Activated naive CD4-positive, alpha-beta T cell treated with anti-CD3 and anti-CD28 coated beads, Interleukin-2, amount 50 U/mL, for 72 hours (primary cell): ENCODE data around the gene EHHADH. TPM values are rescaled to one million over a fixed set of nuclear protein-coding genes. Genes with fewer than 3 reads are reported as not detected.
"Not testable (repeated sequence)": the region's sequence is repeated elsewhere in the genome, so short reads cannot be mapped to it uniquely, and the experiment has no call there.

Experiments used
- ATAC-seq, 2 donors: fragments of 150-1000 bp; cut with Tn5 transposase; 2 replicates each; pipeline ENCODE4 v1.10.0; 2021; ENCODE audit warnings: mild to moderate bottlenecking in 2 of 2, moderate library complexity in 2 of 2
- DNase-seq, 2 donors: peaks; one replicate each; pipeline ENCODE4 v3.0.0; 2021 to 2022; ENCODE audit warnings: low spot score in 2 of 2
- H3K27ac Mint-ChIP-seq, 2 donors: one replicate each; pipeline ENCODE4 v1.8.0; 2022; ENCODE audit warnings: mild to moderate bottlenecking in 2 of 2, mixed read lengths in 2 of 2
- H3K36me3 Mint-ChIP-seq, 2 donors: one replicate each; pipeline ENCODE4 v1.8.0; 2022; ENCODE audit warnings: mixed read lengths in 2 of 2
- H3K9me3 Mint-ChIP-seq, 2 donors: one replicate each; pipeline ENCODE4 v1.8.0; 2022; ENCODE audit warnings: mixed read lengths in 2 of 2
- total RNA-seq, 2 donors: library from RNA; stranded (reverse); gene quantifications; one replicate each; pipeline ENCODE4 v1.2.3, GENCODE V29; 2022

Gene EHHADH
- total RNA-seq: 1 to 10 TPM; 2.3 to 4.2 TPM

DNA sequence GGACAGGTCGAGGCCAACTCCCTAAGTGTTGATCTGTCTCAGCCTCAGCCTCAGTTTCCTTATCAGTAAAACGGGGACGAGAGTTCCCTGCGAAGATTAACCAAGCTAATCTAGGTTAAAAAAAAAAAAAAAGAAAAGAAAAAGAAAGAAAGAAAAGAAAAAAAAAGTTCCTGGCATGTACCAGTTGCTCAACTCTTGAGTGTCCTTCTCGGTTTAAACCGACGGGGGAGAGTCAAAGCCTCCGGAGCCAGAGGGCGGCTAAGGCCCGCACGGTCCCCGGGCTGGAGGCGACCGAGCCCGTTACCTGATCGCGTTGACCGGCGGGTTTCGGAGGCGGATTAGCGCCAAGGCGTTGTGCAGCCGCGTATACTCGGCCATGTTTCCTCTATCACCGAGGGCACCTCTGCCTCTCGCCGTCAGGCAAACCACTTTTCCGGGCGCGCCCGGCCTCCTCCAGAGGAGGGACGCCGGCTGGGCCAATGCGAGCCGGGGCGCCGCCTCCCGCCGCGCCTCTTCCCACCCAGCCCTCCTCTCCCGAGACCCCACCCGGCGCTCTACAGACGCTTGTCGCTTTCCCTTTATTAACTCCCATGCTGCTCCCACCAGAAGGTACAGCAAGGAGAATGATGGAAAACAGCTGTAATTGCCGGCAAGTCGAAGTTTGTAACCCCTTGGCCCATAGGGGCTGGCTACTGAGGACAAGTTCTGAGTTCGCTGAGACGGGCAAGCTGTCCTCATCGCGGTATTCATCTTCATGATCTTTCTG is at the start of gene EHHADH:
Gene EHHADH (minus strand): TSS at position 405 of the 766 bp plus-strand sequence. CDS start 27 bp downstream, at position 378.
- DNase-seq: peak; percentile 57 to 59
- Mint-ChIP-seq H3K9me3 (peaks cover 7% of the 10 kb centered on the region in 2 donors), H3K27ac (no peak within 1 kb of the TSS), H3K36me3 (peaks cover 10 to 19% of the 10 kb centered on the region in 2 donors)
- ATAC-seq: peak; percentile 96 to 97

DNA sequence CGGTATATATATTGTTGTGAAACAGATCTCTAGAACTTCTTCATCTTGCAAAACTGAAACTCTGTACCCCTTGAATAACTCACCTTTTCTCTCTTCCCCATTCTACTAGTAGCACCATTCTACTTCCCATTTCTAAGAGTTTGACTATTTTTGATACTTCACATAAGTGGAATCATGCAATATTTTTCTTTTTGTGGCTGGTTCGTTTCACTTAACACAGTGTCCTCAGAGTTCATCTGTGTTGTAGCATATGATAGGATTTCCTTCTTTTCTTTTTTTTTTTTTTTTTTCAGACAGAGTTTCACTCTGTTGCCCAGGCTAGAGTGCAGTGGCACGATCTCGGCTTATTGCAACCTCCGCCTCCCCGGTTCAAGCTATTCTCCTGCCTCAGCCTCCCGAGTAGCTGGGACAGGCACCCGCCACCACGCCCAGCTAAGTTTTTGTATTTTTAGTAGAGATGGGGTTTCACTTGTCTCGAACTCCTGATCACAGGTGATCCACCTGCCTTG is 46.1 kb upstream of the EHHADH start:
- peak in 1 of 2 donors; percentile 47 for ATAC-seq
- H3K9me3 Mint-ChIP-seq, H3K27ac Mint-ChIP-seq, H3K36me3 Mint-ChIP-seq, DNase-seq: not testable (repeated sequence)

DNA sequence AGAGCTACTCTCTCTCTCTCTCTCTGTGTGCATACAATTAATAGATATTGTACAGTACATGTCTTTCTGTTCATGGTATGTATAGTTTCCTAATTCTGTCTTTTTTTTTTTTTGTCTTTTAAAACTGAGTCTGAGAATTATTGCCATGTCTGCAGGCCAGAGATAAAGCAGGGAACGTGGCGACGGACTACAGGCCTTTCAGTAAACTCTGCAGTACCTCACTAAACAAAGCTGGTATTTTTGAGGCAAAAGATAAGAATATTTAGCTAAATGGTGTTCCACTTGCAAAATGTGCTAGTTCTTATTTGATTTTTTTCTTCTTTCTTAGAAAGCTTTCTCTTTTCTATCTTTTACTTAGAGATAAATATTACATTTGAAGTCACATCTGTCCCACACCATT is 44.0 kb upstream of the EHHADH start:
- no peak overlapping the region for H3K27ac Mint-ChIP-seq
- no peaks in the 10 kb centered on the region for H3K9me3 Mint-ChIP-seq
- H3K36me3 Mint-ChIP-seq: no peaks in the 10 kb centered on the region
- ATAC-seq: no peak
- no peak for DNase-seq

DNA sequence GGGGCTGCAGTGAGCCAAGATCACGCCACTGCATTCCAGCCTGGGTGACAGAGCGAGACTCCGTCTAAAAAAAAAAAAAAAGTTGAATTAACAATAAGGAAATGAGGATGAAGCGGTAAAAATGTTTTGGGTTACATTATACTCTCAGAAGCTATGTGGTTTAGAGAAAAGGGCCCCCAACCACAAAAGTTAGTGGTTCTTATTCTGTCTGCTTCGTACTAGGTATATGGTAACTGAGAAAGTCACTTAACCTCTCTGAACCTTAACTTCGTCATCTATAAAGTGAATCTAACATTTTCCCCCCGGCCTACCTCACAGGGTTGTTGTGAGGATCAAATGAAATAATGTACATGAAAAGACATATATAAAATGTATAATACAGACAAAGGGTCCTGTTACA is 38.4 kb upstream of the EHHADH start:
- DNase-seq (no peak), ATAC-seq (peak in 1 of 2 donors; percentile 63)
- Mint-ChIP-seq H3K27ac (no peak overlapping the region), H3K36me3 (peaks cover 0 to 6% of the 10 kb centered on the region in 2 donors), H3K9me3 (no peaks in the 10 kb centered on the region)

DNA sequence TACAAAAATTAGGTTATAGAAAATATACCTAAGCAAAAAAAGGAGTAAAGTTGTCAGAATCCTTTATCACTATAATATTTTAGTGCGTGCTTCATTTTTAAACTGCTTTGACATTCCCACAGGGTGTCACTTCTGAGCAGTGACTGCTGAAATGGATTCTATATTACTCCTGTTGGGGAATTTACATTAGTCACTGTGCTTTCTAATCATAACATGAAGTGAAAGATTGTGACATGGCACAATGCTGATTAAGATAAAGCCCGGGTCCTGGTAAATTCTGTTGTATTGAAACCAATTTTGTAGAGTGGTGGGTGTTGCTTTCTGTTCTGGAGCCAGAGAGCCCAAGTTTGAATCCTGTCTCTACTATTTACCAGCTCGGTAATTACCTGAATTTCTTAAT is 36.4 kb upstream of the EHHADH start:
- H3K27ac Mint-ChIP-seq: no peak overlapping the region
- no peaks in the 10 kb centered on the region for H3K9me3 Mint-ChIP-seq
- peak; percentile 62 to 96 for ATAC-seq
- peak in 1 of 2 donors; percentile 6 for DNase-seq
- H3K36me3 Mint-ChIP-seq: peaks cover 0 to 6% of the 10 kb centered on the region in 2 donors

DNA sequence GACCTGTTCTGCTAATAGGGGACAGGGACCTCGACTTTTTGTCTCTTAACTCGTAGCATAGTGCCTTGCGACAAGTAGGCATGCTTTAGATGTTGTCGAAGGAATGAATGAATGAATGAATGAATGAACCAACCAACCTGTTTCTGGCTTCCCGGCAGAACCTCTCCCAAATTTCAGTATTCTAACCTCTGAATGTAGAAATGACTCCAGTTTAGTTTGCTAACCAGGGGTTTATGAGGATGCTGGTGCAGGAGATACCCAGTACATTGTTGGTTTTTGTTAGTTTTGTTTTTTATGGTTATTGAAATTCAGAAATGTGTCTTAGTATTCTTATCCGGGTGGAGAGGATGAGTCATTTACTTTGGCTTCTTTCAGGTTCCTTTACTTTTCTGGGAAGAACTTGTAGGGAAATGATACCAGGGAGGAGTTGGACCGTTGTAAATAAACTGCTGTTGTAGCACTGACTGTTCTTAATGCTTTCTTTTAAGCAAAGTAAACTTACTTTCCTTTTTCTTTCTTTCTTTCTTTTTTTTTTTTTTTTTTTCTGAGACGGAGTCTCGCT is 29.6 kb upstream of the EHHADH start:
- DNase-seq (no peak), ATAC-seq (no peak)
- H3K27ac Mint-ChIP-seq: peak overlapping the region; percentile 87 to 91
- peaks cover 12 to 22% of the 10 kb centered on the region in 2 donors for H3K36me3 Mint-ChIP-seq
- peaks cover 0 to 12% of the 10 kb centered on the region in 2 donors for H3K9me3 Mint-ChIP-seq

DNA sequence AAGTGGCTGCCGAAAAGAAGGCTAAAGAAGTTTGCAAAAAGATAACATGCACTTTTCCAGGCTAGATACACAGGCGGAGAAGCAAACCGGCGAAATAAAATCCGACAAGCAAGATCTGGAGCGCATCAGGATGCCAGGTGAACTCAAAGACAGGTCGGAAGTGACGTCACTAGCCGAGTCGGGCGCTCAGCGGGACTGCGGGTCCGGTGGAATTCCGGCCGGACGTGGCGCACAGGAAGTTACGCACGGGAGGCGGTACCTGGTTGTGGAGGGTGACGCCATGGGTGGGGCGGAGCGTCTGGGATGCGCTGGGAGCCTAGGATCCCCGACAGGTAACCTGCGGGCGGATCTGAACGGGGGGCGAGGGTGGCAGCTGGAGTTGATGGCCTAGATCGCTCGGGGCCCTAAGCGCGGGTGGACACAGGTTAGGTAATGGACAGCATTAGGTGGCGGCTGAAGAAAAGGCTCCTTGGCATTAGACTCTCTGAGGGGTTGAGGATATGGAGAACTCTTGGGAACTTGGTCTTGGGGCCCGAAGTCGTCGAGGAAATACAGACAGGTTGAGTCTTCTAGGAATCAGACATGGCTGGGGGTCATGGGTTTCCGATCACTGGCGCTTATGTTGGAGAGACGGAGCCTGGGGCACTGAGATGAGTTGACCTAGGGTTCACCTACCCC is 29.0 kb upstream of the EHHADH start:
- Mint-ChIP-seq H3K9me3 (peaks cover 0 to 12% of the 10 kb centered on the region in 2 donors), H3K36me3 (peaks cover 12 to 22% of the 10 kb centered on the region in 2 donors), H3K27ac (peak overlapping the region; percentile 87 to 91)
- DNase-seq (peak; percentile 89 to 94), ATAC-seq (peak; percentile 100)

DNA sequence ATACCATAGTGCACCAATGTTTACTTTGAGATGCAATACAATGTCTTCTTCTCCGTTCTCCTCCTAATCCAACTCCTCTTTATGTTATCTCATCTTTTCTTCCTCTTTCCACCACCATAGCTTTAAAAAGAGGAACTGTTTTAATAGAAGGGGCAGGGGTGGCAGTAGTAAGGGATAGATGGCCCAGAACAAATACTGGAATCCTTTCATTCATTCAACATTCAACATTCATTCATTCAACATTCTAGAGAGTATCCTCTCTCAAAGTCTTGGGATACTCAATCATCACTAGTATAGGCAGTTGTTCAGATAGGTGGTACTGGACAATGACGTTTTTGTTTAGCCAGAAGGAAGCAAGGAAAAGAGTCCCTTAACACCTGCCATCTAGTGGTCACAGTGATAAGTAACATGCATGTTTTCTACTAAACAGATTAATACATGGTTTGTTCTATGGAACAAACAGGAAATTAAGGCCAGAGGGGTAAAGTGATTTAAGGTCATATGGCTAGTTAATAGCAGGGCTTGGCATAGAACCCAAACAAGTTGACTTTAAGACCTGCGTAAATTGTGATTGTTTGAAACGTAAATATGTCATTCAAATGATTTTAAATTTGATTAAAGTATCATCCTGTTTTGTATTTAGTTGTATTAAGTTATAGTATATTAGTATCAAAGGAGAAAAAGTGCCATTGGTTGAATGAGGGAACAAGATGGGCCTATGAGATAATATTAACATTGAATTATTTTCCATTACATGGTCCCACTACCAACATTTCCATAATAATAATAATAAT is 26.9 kb upstream of the EHHADH start:
- no peak for ATAC-seq
- Mint-ChIP-seq H3K27ac (no peak overlapping the region), H3K9me3 (peaks cover 0 to 12% of the 10 kb centered on the region in 2 donors), H3K36me3 (peaks cover 12 to 22% of the 10 kb centered on the region in 2 donors)
- DNase-seq: no peak

DNA sequence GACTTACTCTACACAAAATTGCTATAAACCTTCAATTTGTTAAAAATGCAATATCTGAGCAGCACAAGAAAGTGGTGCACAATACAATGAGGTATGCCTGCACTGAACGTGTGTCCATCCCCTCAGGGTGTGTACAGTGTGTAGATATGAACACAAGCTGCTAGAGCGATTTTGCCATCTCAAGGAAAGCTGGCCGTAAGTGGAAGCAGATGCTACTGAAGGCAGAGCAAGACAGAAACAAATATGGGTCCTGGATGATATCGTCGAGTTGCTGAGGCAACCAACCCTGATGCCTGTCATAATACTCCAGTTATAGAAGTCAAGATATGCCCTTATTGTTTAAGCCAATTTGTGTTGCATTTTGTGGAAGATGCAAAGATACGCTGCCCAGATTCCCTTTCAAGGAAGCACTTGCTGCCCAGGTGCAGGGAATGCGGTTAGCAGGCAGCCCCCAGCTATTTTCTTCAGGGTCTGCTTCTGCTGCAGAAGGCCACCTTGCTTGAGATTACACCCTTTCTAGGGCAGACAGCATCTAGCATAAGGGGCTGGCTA is 25.8 kb upstream of the EHHADH start:
- peaks cover 12 to 22% of the 10 kb centered on the region in 2 donors for H3K36me3 Mint-ChIP-seq
- H3K27ac Mint-ChIP-seq: no peak overlapping the region
- no peak for ATAC-seq
- DNase-seq: no peak
- H3K9me3 Mint-ChIP-seq: peaks cover 0 to 12% of the 10 kb centered on the region in 2 donors

DNA sequence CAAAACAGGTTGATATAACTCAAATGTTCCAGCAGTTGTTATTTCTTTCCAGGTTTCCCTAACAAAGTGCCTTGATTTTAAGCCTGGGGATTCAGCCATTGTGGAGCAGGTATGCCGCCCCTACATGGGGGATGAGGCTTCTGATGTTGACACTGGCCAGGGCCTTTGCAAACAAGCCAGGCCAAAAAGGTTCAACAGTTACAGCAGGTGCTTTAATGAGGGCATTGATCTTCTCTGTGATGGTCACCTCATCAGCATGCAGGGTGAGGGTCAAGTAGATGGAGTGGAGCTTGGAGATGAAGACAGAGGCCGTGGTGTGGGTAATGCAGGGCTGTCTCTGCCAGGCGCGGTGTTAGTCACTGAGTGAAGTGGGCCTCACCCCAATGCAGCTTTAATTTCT is 22.6 kb upstream of the EHHADH start:
- no peak for ATAC-seq
- no peak for DNase-seq
- peaks cover 0 to 4% of the 10 kb centered on the region in 2 donors for H3K9me3 Mint-ChIP-seq
- no peak overlapping the region for H3K27ac Mint-ChIP-seq
- peaks cover 0 to 10% of the 10 kb centered on the region in 2 donors for H3K36me3 Mint-ChIP-seq

DNA sequence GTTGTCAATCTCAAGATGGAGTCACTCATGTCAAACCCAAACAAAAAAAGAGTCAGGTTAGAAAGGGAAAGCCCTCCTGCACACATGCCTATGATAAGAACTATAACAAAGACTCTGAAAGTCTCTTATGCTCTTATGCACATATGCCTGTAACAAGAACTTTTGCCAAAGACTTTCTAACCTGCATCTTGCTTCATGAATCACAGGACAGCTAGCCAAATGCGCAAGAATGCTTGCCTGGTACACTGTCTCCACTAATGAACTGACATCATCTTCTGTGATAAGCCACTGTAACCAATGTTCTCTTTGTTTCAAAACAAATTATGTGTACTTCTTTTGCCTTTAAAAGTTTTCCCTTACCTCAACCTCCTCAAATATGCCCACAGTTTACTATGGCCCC is 18.2 kb upstream of the EHHADH start:
- H3K9me3 Mint-ChIP-seq: peaks cover 0 to 4% of the 10 kb centered on the region in 2 donors
- ATAC-seq (no peak), DNase-seq (no peak)
- H3K36me3 Mint-ChIP-seq: peaks cover 0 to 6% of the 10 kb centered on the region in 2 donors
- H3K27ac Mint-ChIP-seq: no peak overlapping the region

DNA sequence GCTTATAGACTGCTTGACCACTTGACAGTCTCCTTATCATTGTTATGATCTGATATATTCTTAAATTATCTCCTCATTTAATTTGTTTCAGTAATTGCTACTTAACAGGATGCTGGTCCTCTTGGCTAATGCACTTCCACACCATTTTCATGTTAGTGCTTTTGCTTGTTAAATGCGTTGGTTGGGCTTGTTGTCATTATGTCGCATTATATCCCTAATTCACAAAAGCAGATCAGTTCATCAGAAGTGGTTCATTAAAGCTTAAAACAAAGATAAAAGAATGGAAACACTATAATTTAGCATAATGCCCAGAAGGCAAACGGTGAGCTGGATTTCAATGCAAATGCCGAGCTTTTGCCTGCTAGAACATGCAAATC is 17.1 kb upstream of the EHHADH start:
- ATAC-seq (no peak), DNase-seq (no peak)
- Mint-ChIP-seq H3K27ac (no peak overlapping the region), H3K36me3 (peaks cover 0 to 6% of the 10 kb centered on the region in 2 donors), H3K9me3 (peaks cover 0 to 4% of the 10 kb centered on the region in 2 donors)

DNA sequence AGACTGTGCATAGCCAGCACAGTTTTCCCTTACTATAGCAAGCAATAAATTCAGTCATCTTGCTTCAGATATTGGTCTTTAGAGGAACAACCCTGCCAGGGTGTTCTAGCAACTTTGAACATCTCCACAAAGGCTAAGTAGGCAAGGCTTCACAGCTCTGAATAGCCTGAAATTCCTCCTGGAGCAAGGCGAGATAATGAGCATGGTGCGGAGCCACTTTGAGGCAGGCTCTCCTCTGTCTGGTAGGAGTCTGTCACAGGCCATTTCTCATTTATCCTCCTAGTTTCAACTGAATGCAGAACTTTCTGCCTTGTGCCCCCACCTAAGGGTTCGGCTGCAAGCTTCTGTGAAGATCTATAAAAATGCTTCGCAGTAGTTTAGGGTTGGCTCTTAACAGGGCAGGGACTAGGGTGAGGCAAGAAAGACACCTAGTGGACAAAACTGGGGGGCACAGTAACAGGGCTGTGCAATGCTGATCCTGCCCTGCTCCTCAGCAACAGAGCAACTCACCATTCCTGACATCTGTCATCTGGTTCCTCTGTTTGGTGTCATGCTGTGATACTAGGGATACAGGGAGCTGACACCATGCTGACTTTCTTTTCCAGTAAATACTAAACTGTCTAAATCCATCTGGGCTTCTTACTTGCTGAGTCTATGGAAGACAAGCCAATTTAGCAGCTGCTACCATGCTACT is 16.6 kb upstream of the EHHADH start:
- Mint-ChIP-seq H3K9me3 (peaks cover 0 to 4% of the 10 kb centered on the region in 2 donors), H3K36me3 (peaks cover 0 to 6% of the 10 kb centered on the region in 2 donors), H3K27ac (no peak overlapping the region)
- ATAC-seq (peak; percentile 33 to 69), DNase-seq (no peak)

DNA sequence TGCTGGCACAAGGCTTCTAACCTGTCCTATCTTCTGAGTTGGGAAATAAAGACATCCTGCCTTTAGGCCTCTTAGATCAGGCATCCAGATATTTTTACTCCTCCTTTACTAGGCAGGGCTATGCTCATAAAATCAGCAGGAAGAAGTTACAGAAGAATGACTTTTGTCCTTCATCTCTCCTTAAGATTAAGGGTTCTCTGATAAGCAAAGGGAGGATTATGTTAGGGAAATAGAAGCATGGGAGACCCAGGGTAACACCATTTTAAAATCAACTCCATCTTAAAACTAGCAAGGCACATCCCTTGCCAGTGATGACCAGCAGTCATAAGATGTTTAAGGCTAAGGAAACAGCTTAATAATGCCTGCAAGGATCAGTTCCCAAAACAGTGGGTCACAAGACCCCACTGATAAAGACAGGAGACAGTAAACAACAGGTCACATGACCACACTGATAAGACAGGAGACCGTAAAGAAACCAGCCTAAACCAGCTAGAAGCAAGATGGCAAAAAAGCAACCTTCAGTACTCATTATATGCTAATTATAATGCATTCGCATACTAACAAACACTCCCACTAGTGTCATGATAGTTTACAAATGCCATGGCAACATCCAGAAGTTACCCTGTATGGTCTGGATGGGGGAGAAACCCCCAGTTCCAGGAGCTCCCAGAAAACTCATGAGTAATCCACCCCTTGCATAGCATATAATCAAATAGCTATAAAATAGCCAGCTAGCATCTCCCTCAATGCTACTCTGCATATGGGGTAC is 14.5 kb upstream of the EHHADH start:
- H3K36me3 Mint-ChIP-seq: no peaks in the 10 kb centered on the region
- DNase-seq (no peak), ATAC-seq (no peak)
- H3K27ac Mint-ChIP-seq: no peak overlapping the region
- no peaks in the 10 kb centered on the region for H3K9me3 Mint-ChIP-seq

DNA sequence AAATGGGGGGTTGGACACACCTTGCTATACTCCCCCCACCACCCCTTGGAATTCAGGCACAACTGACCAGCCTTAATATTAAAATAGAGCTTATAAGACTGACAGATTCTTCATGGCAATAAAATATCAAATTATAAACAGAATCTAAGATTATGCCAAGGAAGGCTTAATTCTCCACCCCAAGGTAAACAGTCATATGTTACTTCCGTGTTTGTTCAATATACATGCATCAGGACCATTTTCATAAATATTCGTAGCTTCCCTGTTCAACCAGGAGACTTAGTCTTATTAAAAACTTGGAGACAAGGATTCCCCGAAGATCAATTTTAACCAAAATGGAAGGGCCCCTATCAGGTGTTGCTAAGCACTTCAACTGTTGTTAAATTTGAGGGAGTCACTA is 13.3 kb upstream of the EHHADH start:
- Mint-ChIP-seq H3K36me3 (no peaks in the 10 kb centered on the region), H3K27ac (no peak overlapping the region), H3K9me3 (no peaks in the 10 kb centered on the region)
- DNase-seq: no peak
- ATAC-seq: no peak
